Renal pelvis (tissue), 12 donors: ENCODE measurements around the gene DNASE1. TPM values are rescaled to one million over a fixed set of nuclear protein-coding genes. Genes with fewer than 3 reads are reported as not detected.
"Not testable (repeated sequence)": the region's sequence is repeated elsewhere in the genome, so short reads cannot be mapped to it uniquely, and the experiment has no call there.

ENCODE experiments used
- DNase-seq: peaks from one replicate; pipeline ENCODE4 v3.0.0-alpha.2; 2013
- long read RNA-seq, 16 experiments: transcript quantifications; one replicate each; lab custom pipeline, GENCODE V29; 2026
- polyA plus RNA-seq, 3 donors: library from polyadenylated mRNA; unstranded; fragments of 120-200 nt; gene quantifications; one replicate each; pipeline ENCODE4 v1.2.1, GENCODE V29; 2013; ENCODE audit not compliant: insufficient read length in 3 of 3

The DNASE1 gene, protein sequence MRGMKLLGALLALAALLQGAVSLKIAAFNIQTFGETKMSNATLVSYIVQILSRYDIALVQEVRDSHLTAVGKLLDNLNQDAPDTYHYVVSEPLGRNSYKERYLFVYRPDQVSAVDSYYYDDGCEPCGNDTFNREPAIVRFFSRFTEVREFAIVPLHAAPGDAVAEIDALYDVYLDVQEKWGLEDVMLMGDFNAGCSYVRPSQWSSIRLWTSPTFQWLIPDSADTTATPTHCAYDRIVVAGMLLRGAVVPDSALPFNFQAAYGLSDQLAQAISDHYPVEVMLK
- polyA plus RNA-seq = 10 to 100 TPM; 30.0 to 42.2 (median 40.1) TPM
- long read RNA-seq, donor 1, full-length matches to known transcripts = 3 of 136 reads
- long read RNA-seq, donor 1, partial matches to known transcripts = 92 of 136 reads
- long read RNA-seq, donor 1, other reads (novel, unspliced or antisense) = 41 of 136 reads
- long read RNA-seq, donor 2, full-length matches to known transcripts = 2 of 184 reads
- long read RNA-seq, donor 2, partial matches to known transcripts = 110 of 184 reads
- long read RNA-seq, donor 2, other reads (novel, unspliced or antisense) = 72 of 184 reads
- long read RNA-seq, donor 3, full-length matches to known transcripts = 3 of 58 reads
- long read RNA-seq, donor 3, partial matches to known transcripts = 30 of 58 reads
- long read RNA-seq, donor 3, other reads (novel, unspliced or antisense) = 25 of 58 reads
- long read RNA-seq, donor 4, full-length matches to known transcripts = 2 of 2 reads
- long read RNA-seq, donor 4, partial matches to known transcripts = 0 of 2 reads
- long read RNA-seq, donor 4, other reads (novel, unspliced or antisense) = 0 of 2 reads
- long read RNA-seq, donor 5 = 0 reads
- long read RNA-seq, donor 6, full-length matches to known transcripts = 2 of 102 reads
- long read RNA-seq, donor 6, partial matches to known transcripts = 68 of 102 reads
- long read RNA-seq, donor 6, other reads (novel, unspliced or antisense) = 32 of 102 reads
- long read RNA-seq, donor 7, full-length matches to known transcripts = 1 of 14 reads
- long read RNA-seq, donor 7, partial matches to known transcripts = 13 of 14 reads
- long read RNA-seq, donor 7, other reads (novel, unspliced or antisense) = 0 of 14 reads
- long read RNA-seq, donor 8, partial matches to known transcripts = 6 of 12 reads
- long read RNA-seq, donor 8, other reads (novel, unspliced or antisense) = 6 of 12 reads
- long read RNA-seq, donor 9, full-length matches to known transcripts = 10 of 10 reads
- long read RNA-seq, donor 9, partial matches to known transcripts = 0 of 10 reads
- long read RNA-seq, donor 9, other reads (novel, unspliced or antisense) = 0 of 10 reads
- long read RNA-seq, donor 10, partial matches to known transcripts = 86 of 125 reads
- long read RNA-seq, donor 10, other reads (novel, unspliced or antisense) = 39 of 125 reads
- long read RNA-seq, donor 11, partial matches to known transcripts = 51 of 70 reads
- long read RNA-seq, donor 11, other reads (novel, unspliced or antisense) = 19 of 70 reads
- long read RNA-seq, donor 12, full-length matches to known transcripts = 5 of 133 reads
- long read RNA-seq, donor 12, partial matches to known transcripts = 89 of 133 reads
- long read RNA-seq, donor 12, other reads (novel, unspliced or antisense) = 39 of 133 reads
- long read RNA-seq, donor 13, full-length matches to known transcripts = 2 of 2 reads
- long read RNA-seq, donor 13, partial matches to known transcripts = 0 of 2 reads
- long read RNA-seq, donor 13, other reads (novel, unspliced or antisense) = 0 of 2 reads
- long read RNA-seq, donor 14 = 0 reads
- long read RNA-seq, donor 15 = 0 reads
- long read RNA-seq, donor 16, full-length matches to known transcripts = 6 of 104 reads
- long read RNA-seq, donor 16, partial matches to known transcripts = 49 of 104 reads
- long read RNA-seq, donor 16, other reads (novel, unspliced or antisense) = 49 of 104 reads

DNA sequence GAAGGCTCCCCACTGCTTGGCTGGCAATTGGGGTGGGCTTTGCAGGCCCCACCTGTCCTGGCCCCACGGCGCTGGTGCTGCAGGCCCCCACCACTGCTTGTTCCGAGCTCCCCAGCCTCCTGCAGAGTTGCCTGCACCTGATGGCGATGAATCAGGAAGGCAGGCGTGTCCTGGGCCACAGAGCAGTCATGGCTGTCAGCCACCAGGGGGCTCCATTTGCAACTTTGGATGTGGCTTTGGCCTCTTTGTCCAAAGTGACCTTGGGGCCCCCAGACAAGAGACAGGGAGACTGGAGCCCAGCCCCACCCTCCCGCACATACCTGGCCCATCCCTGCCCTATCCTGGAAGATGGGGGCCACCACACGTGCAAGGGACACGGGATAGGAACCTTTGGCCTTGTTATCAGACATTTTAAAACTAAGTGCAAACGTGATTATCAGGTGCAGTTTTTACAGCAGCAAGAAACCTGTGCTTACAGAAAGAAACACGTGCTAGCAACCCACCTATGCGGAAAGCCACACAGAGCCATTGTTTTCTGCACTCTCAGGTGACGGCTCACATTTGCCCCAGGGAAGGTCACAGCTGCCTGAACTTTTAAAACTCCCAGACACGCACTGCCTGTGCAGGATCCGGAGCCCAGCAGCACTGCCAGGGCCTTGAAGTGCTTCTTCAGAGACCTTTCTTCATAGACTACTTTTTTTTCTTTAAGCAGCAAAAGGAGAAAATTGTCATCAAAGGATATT, at the start of gene DNASE1:
Gene DNASE1 (plus strand): TSS at position 443 of the 743 bp plus-strand sequence. CDS start 683 bp downstream, outside the sequence.
- DNase-seq = no peak

DNA sequence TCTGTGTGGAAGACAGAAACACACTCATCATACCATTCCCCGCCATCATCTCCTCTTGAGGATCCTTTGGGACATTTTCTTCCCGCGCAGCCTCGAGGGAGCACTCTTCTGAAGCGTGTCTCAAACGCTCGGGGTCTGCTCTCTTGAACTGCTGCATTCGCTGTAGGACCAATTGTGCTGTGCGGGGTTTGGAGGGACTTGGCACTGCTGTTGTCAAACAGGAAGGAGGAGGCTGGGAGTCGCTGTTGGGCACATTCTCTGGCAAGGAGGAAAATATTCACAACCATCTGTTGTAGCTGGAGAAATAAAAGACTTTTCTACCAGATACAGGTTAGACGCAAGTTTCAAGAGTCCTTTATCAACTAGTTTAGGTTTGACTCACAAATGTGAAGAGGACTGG, 48.0 kb upstream of the DNASE1 start:
- no peak for DNase-seq

DNA sequence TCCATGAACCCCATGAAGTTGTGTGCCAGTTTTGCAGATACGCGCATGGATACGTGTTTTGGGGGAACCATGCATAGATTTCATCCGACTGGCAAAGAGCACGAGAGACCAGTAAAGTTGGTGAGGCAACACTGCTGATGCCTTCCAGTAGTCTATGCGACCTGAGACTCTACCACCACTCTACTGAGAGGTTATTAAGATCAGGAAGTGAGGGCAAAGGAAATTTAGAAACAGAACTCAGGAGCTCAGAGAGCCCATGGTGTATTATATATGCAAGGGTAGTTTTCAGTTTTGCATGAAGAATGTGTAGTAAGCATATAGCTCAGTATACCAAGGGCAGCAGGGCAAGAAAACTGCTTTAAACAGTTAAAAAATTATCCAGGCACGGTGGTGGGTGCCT, 47.3 kb upstream of the DNASE1 start:
- no peak for DNase-seq

DNA sequence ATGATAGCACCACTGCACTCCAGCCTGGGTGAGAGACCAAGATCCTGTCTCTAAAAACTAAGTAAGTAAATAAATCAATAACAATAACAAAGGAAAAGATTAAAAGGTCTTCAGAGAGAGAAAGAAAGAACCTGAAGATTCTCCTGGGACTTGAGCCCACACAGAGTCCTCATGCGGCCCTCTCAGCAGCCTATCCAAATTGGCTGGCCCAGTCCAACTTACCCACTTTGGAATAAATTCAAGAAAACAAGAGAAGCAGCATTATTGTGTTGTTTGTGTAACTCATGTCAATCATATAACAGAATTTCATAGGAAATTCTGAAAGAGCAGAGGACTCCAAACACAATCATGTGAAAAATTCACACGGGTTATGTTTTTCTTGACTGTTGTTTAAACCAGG, 46.9 kb upstream of the DNASE1 start:
- DNase-seq = no peak

DNA sequence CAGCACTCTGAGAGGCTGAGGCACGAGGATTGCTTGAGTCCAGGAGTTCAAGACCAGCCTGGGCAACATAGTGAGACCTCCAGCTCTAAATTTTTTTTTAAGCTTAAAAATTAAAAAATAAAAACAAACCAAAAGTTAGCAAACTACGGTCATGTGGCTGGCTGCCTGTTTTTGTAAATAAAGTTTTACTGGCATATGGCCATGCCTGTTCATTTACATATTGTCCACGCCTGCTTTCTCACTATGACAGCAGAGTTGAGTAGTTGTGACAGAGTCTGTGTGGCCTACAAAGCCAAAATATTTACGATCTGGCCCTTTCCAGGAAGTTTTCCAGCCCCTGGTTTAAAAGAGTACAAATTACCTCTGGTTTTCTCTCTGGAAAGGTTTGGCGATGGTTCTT, 46.4 kb upstream of the DNASE1 start:
- DNase-seq = no peak

DNA sequence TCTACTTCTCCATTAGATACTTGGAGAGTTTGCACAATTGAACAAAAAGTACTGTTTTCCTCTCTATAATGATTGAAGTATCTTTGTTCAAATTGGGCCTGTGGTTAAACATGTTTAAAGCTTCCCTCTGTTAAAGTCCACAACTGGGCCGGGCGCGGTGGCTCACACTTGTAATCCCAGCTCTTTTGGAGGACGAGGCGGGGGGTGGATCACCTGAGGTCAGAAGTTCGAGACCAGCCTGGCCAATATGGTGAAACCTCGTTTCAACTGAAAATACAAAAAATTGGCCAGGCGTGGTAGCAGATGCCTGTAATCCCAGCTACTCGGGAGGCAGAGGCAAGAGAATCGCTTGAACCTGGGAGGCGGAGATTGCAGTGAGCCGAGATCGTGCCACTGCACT, 45.5 kb upstream of the DNASE1 start:
- DNase-seq = not testable (repeated sequence)

DNA sequence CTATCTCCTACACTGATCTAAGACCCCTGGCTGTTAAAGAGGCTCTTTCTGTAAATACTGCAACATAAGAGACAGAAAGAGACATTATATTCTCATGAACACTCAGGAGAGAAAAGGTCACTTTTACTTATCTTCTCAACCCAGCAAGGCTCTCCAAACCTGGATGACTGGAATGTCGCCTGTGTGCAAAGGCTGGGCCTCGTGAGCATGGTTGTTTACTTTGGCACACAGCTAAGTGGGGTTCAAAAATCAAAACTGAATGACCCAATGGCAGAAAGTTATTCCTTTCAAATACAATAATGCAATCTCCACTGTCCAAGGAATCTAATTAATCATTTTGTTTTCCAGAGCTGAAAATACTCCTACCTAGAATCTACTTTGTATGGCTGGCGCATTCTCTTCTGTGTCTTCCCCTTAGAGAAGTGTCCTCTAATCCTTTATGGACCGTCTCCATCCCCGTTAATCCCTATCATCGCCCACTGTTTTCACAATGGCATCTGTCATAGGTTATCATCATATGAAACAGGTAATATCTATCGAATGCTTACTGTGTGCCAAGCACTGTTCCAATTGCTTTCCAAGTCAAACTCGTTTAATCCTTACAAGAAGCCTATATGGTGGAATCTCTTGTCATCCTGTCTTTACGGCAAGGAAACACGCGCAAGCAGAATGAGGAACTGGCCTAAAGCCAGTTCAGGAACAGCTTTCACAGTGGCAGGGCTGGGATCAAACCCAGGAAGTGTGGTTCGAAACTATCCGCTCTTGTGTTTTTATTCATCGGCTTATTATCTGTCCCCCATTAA, 44.4 kb upstream of the DNASE1 start:
- DNase-seq = no peak

DNA sequence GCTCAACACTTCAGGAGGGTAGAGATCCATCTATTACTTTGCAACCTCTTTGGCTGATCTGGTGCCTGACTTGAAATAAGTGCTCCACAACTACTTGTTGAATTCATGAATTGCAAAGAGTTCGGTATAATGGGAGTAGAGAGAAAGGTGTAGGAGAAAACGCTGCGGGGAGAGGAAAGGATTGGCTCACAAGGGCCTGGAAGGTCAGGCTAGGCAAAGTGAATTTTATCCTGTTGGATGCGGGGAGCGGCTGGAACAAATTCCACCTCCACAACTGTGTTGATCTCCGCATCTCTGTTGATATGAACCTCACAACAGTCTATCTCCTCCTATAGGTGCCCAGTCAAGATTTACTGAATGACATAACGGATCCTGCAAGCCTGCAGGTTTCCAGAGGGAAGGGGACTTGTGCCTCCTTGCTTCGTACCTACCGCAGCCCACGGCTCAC, 43.8 kb upstream of the DNASE1 start:
- no peak for DNase-seq

DNA sequence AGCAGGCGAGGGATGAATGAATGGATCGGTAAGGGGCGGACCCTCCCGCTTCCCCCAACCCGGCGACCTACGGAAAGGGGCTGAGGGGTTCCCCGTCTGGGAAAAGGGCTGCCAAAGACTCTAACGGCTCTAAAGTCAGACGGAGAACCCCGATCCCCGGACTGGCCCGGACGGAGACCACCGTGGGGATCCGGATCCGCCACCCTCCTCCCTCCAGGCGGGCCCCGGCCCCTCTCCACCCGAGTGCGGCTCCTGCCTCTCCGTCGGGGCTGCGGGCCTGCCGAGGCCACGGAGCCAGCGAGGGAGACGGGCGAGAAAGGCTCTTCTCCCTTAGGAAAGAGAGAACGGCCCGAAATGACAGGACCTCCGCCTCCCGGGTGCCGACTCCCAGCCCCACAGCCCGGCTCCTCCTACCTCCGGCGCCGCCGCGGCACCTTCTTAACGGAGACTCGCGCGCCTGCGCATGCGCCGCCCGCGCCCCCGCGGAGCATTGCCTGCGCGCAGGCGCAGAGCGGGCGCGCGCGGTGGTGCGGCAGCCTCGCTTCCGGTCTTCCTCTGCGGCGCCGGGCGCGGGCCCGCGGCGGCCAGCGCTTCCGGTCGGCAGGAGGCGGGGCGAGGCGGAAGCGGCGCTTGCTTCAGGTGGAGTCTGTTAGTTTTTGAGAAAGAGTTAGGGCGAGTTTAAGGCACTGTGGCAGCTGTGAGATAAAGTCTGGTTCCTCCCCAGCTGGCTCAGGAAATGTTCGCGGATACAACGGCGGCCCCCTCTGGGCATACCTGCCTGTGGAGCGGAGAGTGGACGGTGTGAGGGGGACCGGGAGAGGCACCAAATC, 43.1 kb upstream of the DNASE1 start, which contains the start of gene SLX4:
Gene SLX4 (minus strand): TSS at position 461 of the 830 bp plus-strand sequence. CDS start 2,642 bp downstream, outside the sequence.
- DNase-seq = peak; percentile 93

DNA sequence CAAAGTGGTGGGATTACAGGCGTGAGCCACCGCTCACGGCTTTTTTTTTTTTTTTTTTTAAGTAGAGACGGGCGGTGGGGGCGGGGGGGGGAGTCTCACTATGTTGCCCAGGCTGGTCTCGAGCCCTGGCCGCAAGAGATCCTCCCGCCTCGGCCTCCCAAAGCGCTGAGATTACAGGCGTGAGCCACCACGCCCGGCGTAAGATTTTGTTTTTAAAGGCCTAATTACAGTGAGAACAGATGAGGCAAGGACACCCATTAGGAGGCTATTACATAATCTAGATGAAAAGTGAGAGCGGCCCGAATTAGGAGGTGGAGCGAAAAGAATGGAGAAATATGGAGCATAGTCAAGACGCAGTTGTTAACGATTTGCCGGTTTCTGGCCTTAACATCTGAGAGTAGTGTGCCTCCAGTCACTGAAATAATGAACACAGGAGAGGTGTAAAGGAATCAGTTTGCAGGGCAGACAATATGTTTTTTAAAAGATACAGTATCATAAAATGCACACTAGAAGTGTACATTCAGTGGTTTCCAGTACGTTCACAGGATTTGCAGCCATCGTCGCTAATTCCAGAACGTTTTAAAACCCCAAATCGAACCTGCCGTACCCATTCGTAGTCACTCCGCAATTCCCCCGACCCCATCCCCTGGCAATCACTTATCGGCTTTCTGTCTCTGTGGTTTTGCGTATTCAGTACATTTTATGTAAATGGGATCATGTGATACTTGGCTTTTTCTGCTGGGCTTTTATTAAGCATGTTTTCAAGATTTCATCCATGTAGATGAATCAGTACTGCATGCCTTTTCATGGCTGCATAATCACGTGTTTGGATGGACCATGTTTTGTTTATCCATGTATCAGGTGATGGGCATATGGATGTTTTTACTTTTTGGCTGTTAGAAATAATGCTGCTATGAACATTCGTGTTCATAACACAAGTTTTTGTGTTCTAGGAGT, 41.7 kb upstream of the DNASE1 start:
- DNase-seq = no peak

DNA sequence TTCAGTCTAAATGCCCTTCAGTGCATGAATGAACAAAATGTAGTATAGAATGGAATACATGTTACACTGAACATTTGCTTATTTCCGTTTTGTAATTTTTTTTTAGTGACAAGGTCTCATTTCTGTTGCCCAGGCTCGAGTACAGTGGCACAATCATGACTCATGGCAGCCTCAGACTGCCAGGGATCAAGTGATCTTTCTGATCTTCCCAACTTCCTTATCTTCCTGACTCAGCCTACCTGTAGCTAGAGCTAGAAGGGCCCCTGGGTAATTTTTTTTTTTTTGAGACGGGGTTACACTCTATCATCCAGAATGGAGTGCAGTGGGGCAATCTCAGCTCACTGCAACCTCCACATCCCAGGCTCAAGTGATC, 35.7 kb upstream of the DNASE1 start:
- DNase-seq = no peak

DNA sequence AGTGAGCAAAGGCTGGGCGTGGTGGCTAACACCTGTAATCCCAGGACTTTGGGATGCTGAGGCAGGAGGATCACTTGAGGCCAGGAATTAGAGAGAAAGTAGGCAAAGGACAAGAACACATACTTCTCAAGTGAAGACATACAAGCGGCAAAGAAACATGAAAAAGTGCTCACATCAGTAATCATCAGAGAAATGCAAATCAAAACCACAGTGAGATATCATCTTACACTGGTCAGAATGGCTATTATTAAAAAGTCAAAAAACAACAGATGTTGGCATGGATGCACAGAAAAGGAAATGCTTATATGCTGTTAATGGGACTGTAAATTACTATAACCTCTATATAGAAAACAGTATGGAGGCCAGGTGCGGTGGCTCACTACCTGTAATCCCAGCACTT, 30.8 kb upstream of the DNASE1 start:
- no peak for DNase-seq

DNA sequence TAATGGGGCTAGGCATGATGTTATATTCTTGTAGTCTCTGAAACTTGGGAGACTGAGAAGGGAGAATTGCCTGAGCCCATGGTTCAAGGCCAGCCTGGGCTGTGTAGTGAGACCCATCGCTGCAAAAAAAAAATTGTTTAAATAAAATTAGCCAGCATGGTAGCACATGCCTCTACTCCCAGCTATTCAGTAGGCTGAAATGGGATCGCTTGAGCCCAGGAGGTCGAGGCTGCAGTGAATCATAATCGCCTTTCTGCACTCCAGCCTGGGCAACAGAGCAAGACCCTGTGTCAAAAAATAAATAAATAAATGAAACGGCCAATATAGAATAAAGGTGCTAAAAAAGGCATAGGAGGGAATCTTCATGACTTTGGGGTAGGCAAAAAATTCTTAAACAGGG, 29.2 kb upstream of the DNASE1 start:
- DNase-seq = no peak

DNA sequence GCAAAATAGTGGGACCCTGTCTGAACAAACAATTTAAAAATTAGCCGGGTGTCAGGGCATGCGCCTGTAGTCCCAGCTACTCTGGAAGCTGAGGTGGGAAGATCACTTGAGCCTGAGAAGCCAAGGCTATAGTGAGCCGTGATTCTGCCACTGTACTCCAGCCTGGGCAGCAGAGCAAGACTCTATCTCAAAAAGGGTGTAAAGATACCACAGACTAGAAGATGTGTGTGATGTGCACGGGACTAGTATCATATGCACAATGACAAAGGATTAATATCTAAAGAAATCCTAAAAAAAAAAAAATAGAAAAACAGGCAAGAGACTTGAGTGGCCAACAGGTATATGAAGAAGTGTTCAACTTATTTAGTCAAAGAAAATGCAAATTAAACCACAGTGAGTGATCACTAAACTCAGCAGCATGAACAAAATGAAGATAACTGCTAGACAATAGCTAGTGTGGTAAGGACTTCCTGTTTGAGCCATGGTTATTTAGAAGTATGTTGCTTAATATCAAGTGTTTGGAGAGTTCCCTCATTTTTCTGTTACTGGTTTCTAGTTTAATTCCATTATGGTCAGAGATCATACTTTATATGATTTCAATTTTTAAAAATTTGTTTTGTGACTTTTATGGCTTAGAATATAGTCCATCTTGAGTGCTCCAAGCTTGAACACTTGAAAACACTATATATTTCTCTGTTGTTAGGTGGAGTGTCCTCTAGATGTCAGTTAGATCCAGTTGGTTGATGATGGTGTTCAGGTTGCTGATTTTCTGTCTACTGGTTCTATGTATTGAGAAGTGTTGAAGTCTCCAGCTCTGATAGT, 28.4 kb upstream of the DNASE1 start:
- no peak for DNase-seq

DNA sequence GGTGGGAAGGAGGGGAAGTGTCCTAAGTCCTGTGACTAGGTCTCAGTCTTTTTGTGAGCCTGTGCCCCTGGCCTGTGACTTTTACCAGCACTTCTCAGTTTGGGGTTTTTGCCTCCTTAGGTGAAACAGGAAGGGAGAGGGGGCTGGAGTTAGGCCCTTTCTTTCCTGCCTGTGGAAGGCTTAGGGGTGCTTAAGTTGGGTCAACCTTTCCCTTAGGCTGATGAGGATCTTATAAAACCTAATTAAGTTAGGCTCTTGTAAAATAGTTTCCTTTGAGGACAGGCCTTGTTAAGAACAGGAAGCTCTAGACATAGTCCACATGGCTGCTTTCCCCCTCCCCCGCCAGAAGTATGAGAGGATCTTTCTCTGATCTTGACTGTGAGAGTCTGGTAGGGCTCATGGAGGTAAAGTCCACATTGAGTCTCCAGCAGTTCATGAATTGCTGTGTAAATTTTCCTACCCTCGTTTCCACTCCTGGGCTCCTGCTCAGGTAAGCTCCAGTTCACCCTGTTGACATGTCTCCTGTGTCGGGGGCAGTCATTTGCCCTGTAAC, 17.0 kb upstream of the DNASE1 start:
- peak; percentile 53 for DNase-seq
